Measurements from ENCODE around the gene MORF4L1.

GRCh38 chr15:78946493-78946892, 73.8 kb downstream of the MORF4L1 start:
- TF ChIP-seq CTCF (conservative IDR thresholded peaks at IDR 0.05 in 1 of 2, IDR thresholded peaks at IDR 0.05 in 1 of 2; ENCODE audit: low read depth in 1 of 2, low read length in 2 of 2) (no peak), EZH2 (IDR thresholded peaks at IDR 0.05; ENCODE audit: low read length, missing control alignments) (no peak)
